IMR-90 (cell line): ENCODE results near the gene TNS1. TPM values are rescaled to one million over a fixed set of nuclear protein-coding genes. Genes with fewer than 3 reads are reported as not detected.

Experiments
- ATAC-seq: fragments of 200-7000 bp; cut with Tn5 transposase; 2 replicates; pipeline ENCODE4 v1.9.1; 2020; ENCODE audit warnings: low read depth, mild to moderate bottlenecking, moderate library complexity
- BruUV-seq: library from RNA; stranded (reverse); fragments of 400-500 nt; replicated peaks from 2 replicates; lab custom pipeline; 2021; lab: Mats Ljungman, UMichigan
- CTCF ChIA-PET: fragments of 300-600 bp; formaldehyde crosslinking; extraction: SDS; loops from one replicate; lab custom pipeline; 2021; ENCODE audit warnings: antibody characterized with exemption; lab: Yijun Ruan, JAX
- POLR2A ChIA-PET: fragments of 300-600 bp; sonication (Branson Sonifier 250); formaldehyde crosslinking; loops from one replicate; lab custom pipeline; 2022; ENCODE audit warnings: antibody characterized with exemption; ENCODE audit not compliant: unreplicated experiment; lab: Charles Lee
- DNase-seq: peaks from one replicate; pipeline ENCODE4 v3.0.0; 2013
- H2AFZ ChIP-seq: replicated peaks from 2 replicates; pipeline ENCODE3; 2013; ENCODE audit warnings: low read length, mild to moderate bottlenecking; ENCODE audit not compliant: poor library complexity
- H2AK5ac ChIP-seq: 2 replicates; pipeline ENCODE4 v1.6.1; 2013; ENCODE audit warnings: low read depth, low read length, inconsistent platforms
- H2AK9ac ChIP-seq: replicated peaks from 2 replicates; pipeline ENCODE3; 2013; ENCODE audit warnings: mild to moderate bottlenecking, low read depth, low read length, moderate library complexity; ENCODE audit not compliant: poor library complexity
- H2BK120ac ChIP-seq: 2 replicates; pipeline ENCODE4 v1.6.1; 2013; ENCODE audit warnings: low read depth, low read length, inconsistent platforms
- H2BK15ac ChIP-seq: 3 replicates; pipeline ENCODE4 v1.6.1; 2013; ENCODE audit warnings: low read depth, low read length, inconsistent platforms
- H2BK20ac ChIP-seq: 2 replicates; pipeline ENCODE4 v1.6.1; 2013; ENCODE audit warnings: low read depth, mild to moderate bottlenecking, inconsistent platforms, low read length, moderate library complexity
- H2BK5ac ChIP-seq: 2 replicates; pipeline ENCODE4 v1.6.1; 2013; ENCODE audit warnings: mild to moderate bottlenecking, low read depth, low read length, inconsistent platforms; ENCODE audit not compliant: poor library complexity, severe bottlenecking
- H3K14ac ChIP-seq: replicated peaks from 2 replicates; pipeline ENCODE4 v1.6.1; 2013; ENCODE audit warnings: low read depth, low read length, inconsistent platforms
- H3K18ac ChIP-seq: 2 replicates; pipeline ENCODE4 v1.6.1; 2013; ENCODE audit warnings: low read depth, low read length, control low read depth
- H3K23ac ChIP-seq: 2 replicates; pipeline ENCODE4 v1.6.1; 2013; ENCODE audit warnings: low read depth, low read length, inconsistent platforms
- H3K27ac ChIP-seq: 2 replicates; pipeline ENCODE4 v1.5.1; 2013; ENCODE audit warnings: mild to moderate bottlenecking, control low read depth, low read length; ENCODE audit not compliant: insufficient read depth
- H3K27me3 ChIP-seq: 2 replicates; pipeline ENCODE4 v1.6.1; 2013; ENCODE audit warnings: low read length; ENCODE audit not compliant: control insufficient read depth, insufficient read depth
- H3K36me3 ChIP-seq: 2 replicates; pipeline ENCODE4 v1.6.1; 2013; ENCODE audit warnings: low read length, mixed read lengths; ENCODE audit not compliant: control insufficient read depth, insufficient read depth
- H3K4ac ChIP-seq: 2 replicates; pipeline ENCODE4 v1.6.1; 2013; ENCODE audit warnings: low read depth, low read length, inconsistent platforms
- H3K4me1 ChIP-seq: 2 replicates; pipeline ENCODE4 v1.6.1; 2013; ENCODE audit warnings: low read length, mixed read lengths; ENCODE audit not compliant: control insufficient read depth, insufficient read depth
- H3K4me2 ChIP-seq: 2 replicates; pipeline ENCODE4 v1.6.1; 2013; ENCODE audit warnings: low read depth, mild to moderate bottlenecking, control low read depth, low read length, moderate library complexity
- H3K4me3 ChIP-seq: 2 replicates; pipeline ENCODE4 v1.5.1; 2013; ENCODE audit warnings: low read depth, mild to moderate bottlenecking, control low read depth, low read length, moderate library complexity; ENCODE audit not compliant: insufficient read depth
- H3K56ac ChIP-seq: 2 replicates; pipeline ENCODE4 v1.6.1; 2013; ENCODE audit warnings: low read length, inconsistent platforms; ENCODE audit not compliant: insufficient read depth; ENCODE audit errors: extremely low read depth
- H3K79me1 ChIP-seq, 2 experiments: 2 replicates each; pipeline ENCODE4 v1.6.1; 2013; ENCODE audit warnings: low read length in 2 of 2, inconsistent platforms in 1 of 2, low read depth in 1 of 2
- H3K9ac ChIP-seq: 2 replicates; pipeline ENCODE4 v1.6.1; 2013; ENCODE audit warnings: low read depth, low read length, control low read depth
- H3K9me1 ChIP-seq: 2 replicates; pipeline ENCODE4 v1.6.1; 2013; ENCODE audit warnings: low read length, inconsistent platforms; ENCODE audit not compliant: insufficient read depth
- H3K9me3 ChIP-seq: 2 replicates; pipeline ENCODE4 v1.6.1; 2013; ENCODE audit warnings: low read length; ENCODE audit not compliant: control insufficient read depth, insufficient read depth
- H4K20me1 ChIP-seq: 2 replicates; pipeline ENCODE4 v1.6.1; 2013; ENCODE audit warnings: low read length, inconsistent platforms; ENCODE audit not compliant: insufficient read depth
- H4K5ac ChIP-seq: 2 replicates; pipeline ENCODE4 v1.6.1; 2013; ENCODE audit warnings: mild to moderate bottlenecking, low read depth, low read length, control low read depth
- H4K8ac ChIP-seq, 2 experiments: 2 replicates each; pipeline ENCODE4 v1.6.1; 2013; ENCODE audit warnings: low read depth in 2 of 2, low read length in 2 of 2, control low read depth in 1 of 2, inconsistent platforms in 1 of 2
- H4K91ac ChIP-seq: 2 replicates; pipeline ENCODE4 v1.6.1; 2013; ENCODE audit warnings: low read depth, low read length, inconsistent platforms; ENCODE audit not compliant: insufficient read depth
- BHLHE40 ChIP-seq: fragments of 150-350 bp; IDR thresholded peaks from 2 replicates; pipeline ENCODE4 v1.6.1; 2016; ENCODE audit warnings: mild to moderate bottlenecking, low read depth, low read length
- CEBPB ChIP-seq: IDR thresholded peaks from 2 replicates; pipeline ENCODE4 v1.6.1; 2012; ENCODE audit warnings: low read depth, low read length, improper control_type of control experiment
- CHD1 ChIP-seq: IDR thresholded peaks from 2 replicates; pipeline ENCODE4 v1.6.1; 2012; ENCODE audit warnings: low read depth, low read length, improper control_type of control experiment
- FOS ChIP-seq: fragments of 150-350 bp; IDR thresholded peaks from 2 replicates; pipeline ENCODE4 v1.6.1; 2016; ENCODE audit warnings: low read depth, low read length
- MAFK ChIP-seq: IDR thresholded peaks from 2 replicates; pipeline ENCODE4 v1.6.1; 2012; ENCODE audit warnings: low read depth, low read length, improper control_type of control experiment
- MAZ ChIP-seq: IDR thresholded peaks from 2 replicates; pipeline ENCODE4 v1.6.1; 2012; ENCODE audit warnings: low read depth, mild to moderate bottlenecking, low read length, improper control_type of control experiment, moderate library complexity, borderline replicate concordance
- MXI1 ChIP-seq: IDR thresholded peaks from 2 replicates; pipeline ENCODE4 v1.6.1; 2012; ENCODE audit warnings: low read depth, mild to moderate bottlenecking, low read length, moderate library complexity, borderline replicate concordance
- NFE2L2 ChIP-seq: fragments of 150-350 bp; IDR thresholded peaks from 2 replicates; pipeline ENCODE4 v1.6.1; 2016; ENCODE audit warnings: low read depth, mild to moderate bottlenecking, low read length
- POLR2A ChIP-seq: IDR thresholded peaks from 2 replicates; pipeline ENCODE4 v1.6.1; 2012; ENCODE audit warnings: mild to moderate bottlenecking, low read depth, low read length
- RAD21 ChIP-seq: IDR thresholded peaks from 2 replicates; pipeline ENCODE4 v1.6.1; 2012; ENCODE audit warnings: low read length, improper control_type of control experiment
- RCOR1 ChIP-seq: IDR thresholded peaks from 2 replicates; pipeline ENCODE4 v1.6.1; 2012; ENCODE audit warnings: mild to moderate bottlenecking, low read length, improper control_type of control experiment; ENCODE audit not compliant: insufficient replicate concordance
- RFX5 ChIP-seq: IDR thresholded peaks from 2 replicates; pipeline ENCODE4 v1.8.0; 2012; ENCODE audit warnings: low read depth, mild to moderate bottlenecking, low read length, moderate library complexity
- SMC3 ChIP-seq: fragments of 150-350 bp; IDR thresholded peaks from 2 replicates; pipeline ENCODE4 v1.6.1; 2016; ENCODE audit warnings: low read depth, mild to moderate bottlenecking, antibody characterized with exemption, low read length, moderate library complexity
- WGBS, 2 experiments: methylation state at CpG; one replicate each; pipeline versions ENCODE4 v1.1.5 to v1.1.7; 2013; ENCODE audit warnings: missing lambda C conversion rate in 2 of 2; ENCODE audit not compliant: insufficient read length in 1 of 2; ENCODE audit errors: extremely low coverage in 2 of 2; 5-methylcytosine and 5-hydroxymethylcytosine counted together
- dilution Hi-C: fragments of 300-500 bp; cut with HindIII; formaldehyde crosslinking; loops from one replicate; pipeline ENCODE4 v1.14.3; 2018; ENCODE audit warnings: low sequenced_read_pairs; ENCODE audit not compliant: unreplicated experiment
- in situ Hi-C: fragments of 300-500 bp; cut with MboI; formaldehyde crosslinking; loops from 3 replicates; pipeline ENCODE4 v1.14.3; 2019; ENCODE audit warnings: low sequenced_read_pairs, inconsistent platforms, mixed read lengths
- intact Hi-C: fragments of 100-400 bp; cut with micrococcal nuclease; formaldehyde crosslinking; loops from 2 replicates; pipeline ENCODE4 v1.10.0; 2022
- polyA plus RNA-seq, 3 experiments: library from polyadenylated mRNA; depleted of rRNA; stranded (reverse); fragments of >200 nt; gene quantifications; 2 replicates each; pipeline ENCODE4 v1.2.3, GENCODE V29; 2012; ENCODE audit warnings: low replicate concordance in 1 of 3
- total RNA-seq: library from RNA; depleted of rRNA; stranded (reverse); fragments of >200 nt; gene quantifications from 2 replicates; pipeline ENCODE4 v1.2.3, GENCODE V29; 2012
- TF ChIP-seq, protein P1 (sequence below): fragments of 150-350 bp; IDR thresholded peaks from 2 replicates; pipeline ENCODE4 v1.6.1; 2017; ENCODE audit warnings: mild to moderate bottlenecking, antibody characterized with exemption, low read length, low read depth
- TF ChIP-seq, protein P2 (sequence below): conservative IDR thresholded peaks from 2 replicates; pipeline ENCODE4 v1.5.1; 2012; ENCODE audit warnings: mild to moderate bottlenecking, low read depth, low read length, improper control_type of control experiment
- TF ChIP-seq, protein P3 (sequence below): fragments of 150-350 bp; IDR thresholded peaks from 2 replicates; pipeline ENCODE4 v1.6.1; 2016; ENCODE audit warnings: low read depth, mild to moderate bottlenecking, low read length, moderate library complexity, borderline replicate concordance

Gene TNS1
- total and polyA plus RNA-seq, 2 of the 4 experiments (the other 2 are of a cell fraction), result 41.1 to 45.2 TPM

DNA sequence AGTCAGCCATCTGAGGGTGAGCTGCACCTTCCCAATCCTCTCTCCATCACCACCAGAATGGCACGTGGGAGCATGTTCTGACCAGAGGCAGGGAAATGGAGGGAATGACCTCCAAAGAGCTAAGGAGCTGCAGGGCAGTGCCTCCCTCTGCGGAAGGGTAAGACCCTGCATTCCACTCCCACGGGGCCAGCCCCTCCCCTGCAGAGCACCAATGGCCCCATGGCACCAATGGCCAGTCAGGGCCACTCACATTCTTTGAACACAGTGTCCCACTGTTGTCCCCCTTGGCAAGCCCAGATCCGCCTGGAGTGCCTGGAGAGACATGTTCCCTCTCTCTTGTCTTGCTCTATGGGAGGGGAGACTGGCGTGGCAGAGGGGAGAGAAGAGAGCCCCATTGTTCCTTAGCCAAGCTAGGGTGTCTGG is 164.4 kb downstream of the TNS1 start:
- BruUV-seq, result no TSS peak
- ATAC-seq (no peak), DNase-seq (no peak)
- Histone ChIP-seq H4K8ac (no peak overlapping the region), H3K9ac (no peak overlapping the region), H3K4me3 (no peak overlapping the region), H2BK120ac (no peak overlapping the region), H3K4me2 (no peak overlapping the region), H3K14ac (no peak overlapping the region), H3K27ac (no peak overlapping the region), H3K9me3 (no peaks in the 10 kb centered on the region), H2AK9ac (no peak overlapping the region), H2AFZ (no peak overlapping the region), H2BK20ac (no peak overlapping the region), H4K91ac (no peak overlapping the region), H3K4me1 (peaks cover 11% of the 10 kb centered on the region), H3K9me1 (peaks cover 33% of the 10 kb centered on the region), H3K23ac (peak overlapping the region; percentile 21; the same call in 1 of the 2 replicates), H2AK5ac (no peak overlapping the region), H3K18ac (no peak overlapping the region), H3K4ac (no peak overlapping the region), H4K20me1 (peaks cover 48% of the 10 kb centered on the region), H2BK5ac (no peak overlapping the region), H3K36me3 (peaks cover 32% of the 10 kb centered on the region), H4K5ac (no peak overlapping the region), H3K56ac (no peak overlapping the region), H3K79me1 (peaks cover 16 to 72% of the 10 kb centered on the region in 2 experiments), H3K27me3 (no peaks in the 10 kb centered on the region), H2BK15ac (no peak overlapping the region)
- TF ChIP-seq MAFK (no peak), RAD21 (no peak), POLR2A (no peak), MAZ (no peak), CHD1 (no peak), MXI1 (no peak), BHLHE40 (no peak), NFE2L2 (no peak), RFX5 (no peak), SMC3 (no peak), RCOR1 (no peak), CEBPB (no peak), FOS (no peak)
- TF ChIP-seq, protein P1, sequence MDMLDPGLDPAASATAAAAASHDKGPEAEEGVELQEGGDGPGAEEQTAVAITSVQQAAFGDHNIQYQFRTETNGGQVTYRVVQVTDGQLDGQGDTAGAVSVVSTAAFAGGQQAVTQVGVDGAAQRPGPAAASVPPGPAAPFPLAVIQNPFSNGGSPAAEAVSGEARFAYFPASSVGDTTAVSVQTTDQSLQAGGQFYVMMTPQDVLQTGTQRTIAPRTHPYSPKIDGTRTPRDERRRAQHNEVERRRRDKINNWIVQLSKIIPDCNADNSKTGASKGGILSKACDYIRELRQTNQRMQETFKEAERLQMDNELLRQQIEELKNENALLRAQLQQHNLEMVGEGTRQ, result no peak
- TF ChIP-seq, protein P2, sequence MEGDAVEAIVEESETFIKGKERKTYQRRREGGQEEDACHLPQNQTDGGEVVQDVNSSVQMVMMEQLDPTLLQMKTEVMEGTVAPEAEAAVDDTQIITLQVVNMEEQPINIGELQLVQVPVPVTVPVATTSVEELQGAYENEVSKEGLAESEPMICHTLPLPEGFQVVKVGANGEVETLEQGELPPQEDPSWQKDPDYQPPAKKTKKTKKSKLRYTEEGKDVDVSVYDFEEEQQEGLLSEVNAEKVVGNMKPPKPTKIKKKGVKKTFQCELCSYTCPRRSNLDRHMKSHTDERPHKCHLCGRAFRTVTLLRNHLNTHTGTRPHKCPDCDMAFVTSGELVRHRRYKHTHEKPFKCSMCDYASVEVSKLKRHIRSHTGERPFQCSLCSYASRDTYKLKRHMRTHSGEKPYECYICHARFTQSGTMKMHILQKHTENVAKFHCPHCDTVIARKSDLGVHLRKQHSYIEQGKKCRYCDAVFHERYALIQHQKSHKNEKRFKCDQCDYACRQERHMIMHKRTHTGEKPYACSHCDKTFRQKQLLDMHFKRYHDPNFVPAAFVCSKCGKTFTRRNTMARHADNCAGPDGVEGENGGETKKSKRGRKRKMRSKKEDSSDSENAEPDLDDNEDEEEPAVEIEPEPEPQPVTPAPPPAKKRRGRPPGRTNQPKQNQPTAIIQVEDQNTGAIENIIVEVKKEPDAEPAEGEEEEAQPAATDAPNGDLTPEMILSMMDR, result no peak
- TF ChIP-seq, protein P3, sequence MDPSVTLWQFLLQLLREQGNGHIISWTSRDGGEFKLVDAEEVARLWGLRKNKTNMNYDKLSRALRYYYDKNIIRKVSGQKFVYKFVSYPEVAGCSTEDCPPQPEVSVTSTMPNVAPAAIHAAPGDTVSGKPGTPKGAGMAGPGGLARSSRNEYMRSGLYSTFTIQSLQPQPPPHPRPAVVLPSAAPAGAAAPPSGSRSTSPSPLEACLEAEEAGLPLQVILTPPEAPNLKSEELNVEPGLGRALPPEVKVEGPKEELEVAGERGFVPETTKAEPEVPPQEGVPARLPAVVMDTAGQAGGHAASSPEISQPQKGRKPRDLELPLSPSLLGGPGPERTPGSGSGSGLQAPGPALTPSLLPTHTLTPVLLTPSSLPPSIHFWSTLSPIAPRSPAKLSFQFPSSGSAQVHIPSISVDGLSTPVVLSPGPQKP, result no peak
- dilution Hi-C loops, result no loop called here
- in situ Hi-C loops, result no loop called here
- POLR2A ChIA-PET, result no interaction called here
- no CpG with 5 or more reads among the region's 5 CpGs for WGBS, 2 experiments
- CTCF ChIA-PET, result no interaction called here
- intact Hi-C loops, result no loop called here
